GM18870 (cell line): Measurements from ENCODE around the gene DGKH.

Experiments
- ATAC-seq: cut with Tn5 transposase; IDR thresholded peaks from one replicate; pipeline ENCODE4 v1.9.1; 2021; ENCODE audit warnings: moderate library complexity; ENCODE audit not compliant: unreplicated experiment

Gene DGKH

DNA sequence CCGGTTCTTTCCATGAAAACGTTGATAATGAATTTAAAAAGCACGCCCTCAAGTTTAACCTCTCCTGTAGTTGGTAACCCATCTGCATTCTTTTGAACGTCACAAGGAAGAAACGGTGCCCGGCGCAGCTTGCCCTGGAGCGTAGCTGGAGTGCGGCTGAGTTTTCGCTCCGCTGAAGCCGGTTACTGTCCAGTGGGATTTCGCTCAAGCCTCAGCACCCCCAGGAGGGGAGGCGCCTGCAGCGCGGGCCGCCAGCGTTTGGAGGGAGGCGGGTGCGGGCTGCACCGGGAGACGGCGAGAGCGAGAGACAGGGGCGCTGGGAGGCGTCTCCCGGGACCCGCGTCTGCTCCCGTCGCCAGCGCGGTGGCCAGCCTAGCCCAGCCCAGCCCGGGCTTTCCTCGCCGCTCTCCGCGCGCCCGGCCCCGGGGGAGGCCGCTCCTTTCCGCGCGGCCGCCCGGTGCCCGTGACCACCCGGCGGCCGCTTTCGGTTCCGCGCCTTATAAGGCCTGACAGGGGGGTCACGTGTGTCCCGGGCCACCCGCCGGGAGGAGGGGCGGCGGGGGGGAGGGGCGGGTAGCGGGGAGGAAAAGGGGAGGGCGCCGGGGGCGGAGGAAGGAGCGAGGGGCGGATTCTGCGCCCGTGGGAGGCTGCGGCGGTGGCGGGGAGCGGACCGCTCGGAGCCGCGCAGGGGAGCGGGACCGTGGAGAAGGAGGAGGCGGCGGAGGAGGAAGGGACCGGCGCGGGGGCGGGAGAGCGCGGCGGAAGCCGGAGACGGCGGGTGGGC lies 8.3 kb upstream of the DGKH start:
- peak; percentile 26 for ATAC-seq

DNA sequence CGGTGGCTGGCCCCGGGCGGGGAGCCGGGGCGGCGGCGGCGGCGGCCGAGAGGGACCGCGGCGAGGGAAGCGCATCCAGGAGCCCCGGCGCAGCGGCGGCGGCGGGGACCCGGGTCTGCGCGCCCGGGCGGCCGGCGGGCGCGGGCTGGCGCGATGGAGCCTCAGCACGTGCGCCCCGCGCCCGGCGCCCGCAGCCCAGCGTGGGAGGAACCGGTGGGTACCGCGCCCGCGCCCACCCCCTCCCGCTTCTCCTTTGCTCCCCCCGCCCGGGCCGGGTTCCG lies 7.8 kb upstream of the DGKH start:
- no peak for ATAC-seq

DNA sequence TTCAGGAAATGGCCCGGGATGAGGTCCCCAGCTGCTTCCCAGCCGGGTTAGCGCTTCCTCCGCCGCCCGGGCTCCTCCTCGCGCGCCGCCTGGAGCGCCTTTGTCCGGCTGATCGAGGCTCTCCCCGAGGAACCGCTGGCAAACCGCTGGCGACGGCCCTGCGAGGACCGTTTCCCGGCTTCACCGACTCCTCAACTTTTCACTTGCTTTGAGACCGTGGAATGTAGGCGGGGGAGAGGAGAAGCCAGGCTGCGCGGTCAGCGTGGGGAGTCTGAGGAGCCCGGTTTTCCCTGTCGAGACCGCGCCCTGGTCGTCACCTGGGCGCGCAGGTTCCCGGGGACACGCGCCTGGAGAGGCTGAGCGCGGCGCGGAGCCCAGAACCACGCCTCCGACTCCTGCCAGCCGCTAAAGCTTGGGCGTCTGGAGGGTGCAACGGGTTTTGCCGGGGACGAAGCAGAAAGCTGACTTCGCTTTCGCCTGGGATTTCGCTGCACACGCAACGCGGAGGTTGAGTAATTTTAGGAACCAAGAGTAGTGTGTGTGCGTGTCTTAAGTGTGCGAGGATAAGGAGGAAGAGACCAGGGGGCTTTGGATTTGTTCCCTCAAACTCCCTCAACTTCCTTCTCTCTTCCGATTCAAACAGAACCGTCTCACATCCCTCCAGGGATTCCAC lies 7.3 kb upstream of the DGKH start:
- peak; percentile 16 for ATAC-seq

DNA sequence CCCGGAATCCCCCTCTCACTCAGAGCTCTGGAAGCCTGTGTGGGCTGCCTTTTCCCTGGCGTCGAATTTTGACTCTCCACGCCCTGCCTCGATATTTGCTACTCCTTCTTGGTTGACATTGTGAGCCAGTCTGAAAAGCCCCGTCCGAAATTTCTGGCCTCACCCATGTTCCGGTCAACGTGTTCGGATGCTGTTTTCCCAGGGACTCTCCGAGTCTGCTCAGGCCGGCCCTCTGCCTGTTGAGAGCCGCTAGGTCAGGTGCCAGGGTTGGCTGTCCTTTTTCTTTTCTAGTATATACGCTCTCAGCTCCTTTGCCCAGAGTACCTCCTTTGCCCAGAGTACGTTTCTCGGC lies 6.8 kb upstream of the DGKH start:
- ATAC-seq: peak; percentile 31

DNA sequence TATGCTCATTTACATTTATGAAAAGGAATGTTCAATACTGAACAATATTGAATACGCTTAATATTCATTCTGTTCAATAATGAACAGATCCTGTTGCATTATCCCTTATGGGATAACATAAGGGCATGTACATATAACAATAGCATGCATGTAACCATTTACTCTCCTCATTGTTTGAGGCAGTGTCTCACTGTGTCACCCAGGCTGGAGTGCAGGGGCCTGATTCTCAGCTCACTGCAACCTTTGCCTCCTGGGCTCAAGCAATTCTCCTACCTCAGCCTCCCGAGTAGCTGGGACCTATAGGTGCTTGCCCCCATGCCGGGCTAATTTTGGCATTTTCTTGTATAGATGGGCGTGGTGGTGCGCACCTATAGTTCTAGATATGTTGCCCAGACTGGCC lies 4.8 kb upstream of the DGKH start:
- no peak for ATAC-seq

DNA sequence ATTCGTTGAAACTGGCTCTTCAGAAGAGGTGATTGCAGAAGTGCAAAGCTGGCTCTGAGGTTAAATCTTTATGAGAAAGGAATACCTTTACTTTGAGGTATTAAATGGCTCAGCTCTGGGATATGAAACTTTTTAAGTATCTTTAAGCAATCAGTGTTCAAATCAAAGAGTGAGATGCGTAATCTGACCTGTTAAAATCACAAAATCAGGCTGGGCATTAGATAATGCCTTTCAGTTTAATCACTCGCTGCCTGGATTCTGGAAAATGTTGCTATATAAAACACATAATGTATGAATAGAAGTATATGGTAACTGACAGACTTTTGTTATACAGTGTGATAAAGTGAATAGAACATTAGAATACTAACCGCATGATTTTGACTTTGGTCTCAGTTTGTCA lies 2.0 kb upstream of the DGKH start:
- ATAC-seq: no peak

DNA sequence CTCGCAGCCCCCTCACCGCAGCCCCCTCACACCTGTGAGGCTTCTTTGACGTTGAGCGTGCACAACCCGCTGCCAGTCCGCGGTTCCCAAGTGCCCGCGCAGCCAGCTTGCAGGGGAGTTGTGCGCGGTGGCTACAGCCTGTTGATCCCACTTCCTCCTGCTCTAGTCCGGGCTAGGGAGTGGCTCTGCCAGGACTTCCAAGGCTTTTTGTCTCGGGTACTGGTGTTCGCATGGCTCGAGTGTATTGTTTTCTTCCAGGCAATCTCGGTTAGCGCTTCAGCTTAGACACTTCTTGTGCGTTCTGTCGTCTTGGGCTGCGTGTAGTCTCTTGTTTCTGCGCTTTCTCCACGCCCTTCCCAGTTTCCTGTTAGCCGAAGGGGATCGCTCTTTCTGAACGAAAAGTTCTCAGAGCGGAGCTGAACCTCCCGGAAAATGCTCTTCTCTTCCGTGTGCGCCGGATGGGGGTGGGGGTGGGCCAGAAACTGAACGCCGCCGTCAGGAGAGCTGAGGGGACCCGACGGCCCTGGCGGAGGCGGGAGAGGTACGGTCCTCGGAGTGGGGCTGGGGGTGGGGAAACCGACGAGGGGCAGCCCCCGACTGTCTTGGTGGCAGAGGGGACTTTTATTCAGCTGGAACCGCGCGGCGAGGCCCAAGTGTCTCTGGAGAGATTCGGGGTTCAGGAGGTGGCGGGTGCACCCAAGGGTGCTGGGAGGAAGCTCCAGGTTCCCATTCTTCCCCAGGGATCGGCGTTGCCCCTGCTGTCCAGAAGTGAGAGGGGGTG lies 697 bp upstream of the DGKH start:
- ATAC-seq: no peak

DNA sequence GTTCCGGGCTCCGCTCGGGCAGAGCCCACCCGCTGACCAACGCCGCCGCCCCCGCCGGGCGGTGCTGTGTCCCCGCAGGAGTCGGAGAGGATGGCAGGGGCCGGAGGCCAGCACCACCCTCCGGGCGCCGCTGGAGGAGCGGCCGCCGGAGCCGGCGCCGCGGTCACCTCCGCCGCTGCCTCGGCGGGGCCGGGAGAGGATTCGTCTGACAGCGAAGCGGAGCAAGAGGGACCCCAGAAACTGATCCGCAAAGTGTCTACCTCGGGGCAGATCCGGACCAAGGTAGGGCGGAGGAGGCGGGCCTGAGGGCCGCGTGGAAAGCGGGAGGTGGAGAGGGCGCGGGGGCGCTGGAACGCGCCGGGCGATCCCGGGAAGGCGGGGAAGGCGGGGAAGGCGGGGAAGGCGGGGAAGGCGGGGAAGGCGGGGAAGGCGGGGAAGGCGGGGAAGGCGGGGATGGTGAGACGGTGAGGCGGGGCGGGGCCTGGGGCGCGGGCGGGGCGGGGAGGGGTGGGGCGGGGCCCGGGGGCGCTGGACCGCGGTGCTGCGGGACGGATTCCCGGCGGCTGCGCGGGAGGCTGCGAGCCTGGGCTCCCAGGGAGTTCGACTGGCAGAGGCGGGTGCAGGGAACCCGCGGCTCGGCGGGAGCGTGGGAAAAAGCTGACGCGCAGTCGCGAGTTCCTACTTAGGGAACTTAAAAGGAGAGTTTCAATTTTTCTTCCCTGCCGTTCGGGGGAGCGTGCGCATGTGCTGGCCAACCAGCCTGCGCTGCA lies 421 bp downstream of the DGKH start:
- peak; percentile 48 for ATAC-seq

DNA sequence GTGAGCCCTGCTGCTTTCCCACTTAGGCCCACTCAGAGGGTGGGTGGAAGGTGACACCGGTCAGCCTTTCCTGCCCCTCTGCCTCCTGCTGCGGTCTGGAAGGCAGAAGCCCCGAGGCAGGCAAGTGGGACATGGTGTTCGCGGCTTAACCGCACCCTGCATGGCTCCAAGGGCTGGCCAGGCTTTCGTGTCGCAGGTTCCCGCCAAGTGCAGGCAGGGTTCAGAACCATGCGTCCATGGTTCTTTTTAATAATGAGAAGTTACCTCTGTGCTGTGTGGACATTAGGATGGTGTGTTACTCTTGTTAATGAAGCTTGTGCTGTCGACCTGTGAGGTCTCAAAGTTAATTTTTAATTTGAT lies 986 bp downstream of the DGKH start:
- ATAC-seq: peak; percentile 11

DNA sequence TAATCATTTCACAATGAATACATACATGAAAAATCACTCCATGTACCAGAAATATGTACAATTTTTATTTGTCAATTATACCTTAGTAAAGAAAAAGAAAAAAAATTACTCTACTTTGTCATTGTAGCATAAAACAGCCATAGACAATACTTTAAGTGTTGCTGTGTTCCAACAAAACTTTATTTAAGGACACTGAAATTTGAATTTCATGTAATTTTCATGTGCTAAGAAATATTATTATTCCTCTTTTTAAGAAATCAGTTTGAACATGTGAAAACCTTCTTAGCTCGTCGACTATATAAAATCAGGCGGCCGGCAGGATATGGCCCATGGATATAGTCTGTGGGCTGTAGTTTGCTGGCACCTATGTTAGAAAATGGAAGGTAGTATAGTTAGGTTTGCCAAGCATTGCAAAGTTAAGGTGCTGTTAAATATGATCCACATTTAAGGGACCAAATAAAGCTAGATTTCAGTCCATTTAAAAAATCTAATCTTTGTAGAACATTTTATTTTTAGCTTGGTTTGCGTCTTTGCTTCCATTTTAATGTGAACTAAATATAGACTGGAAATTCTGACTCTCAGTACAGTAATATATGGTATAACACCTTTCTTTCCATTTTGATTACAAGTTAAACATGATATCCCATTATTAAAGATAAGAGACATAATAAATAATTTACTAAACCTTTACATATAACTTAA lies 6.5 kb downstream of the DGKH start:
- ATAC-seq: no peak

DNA sequence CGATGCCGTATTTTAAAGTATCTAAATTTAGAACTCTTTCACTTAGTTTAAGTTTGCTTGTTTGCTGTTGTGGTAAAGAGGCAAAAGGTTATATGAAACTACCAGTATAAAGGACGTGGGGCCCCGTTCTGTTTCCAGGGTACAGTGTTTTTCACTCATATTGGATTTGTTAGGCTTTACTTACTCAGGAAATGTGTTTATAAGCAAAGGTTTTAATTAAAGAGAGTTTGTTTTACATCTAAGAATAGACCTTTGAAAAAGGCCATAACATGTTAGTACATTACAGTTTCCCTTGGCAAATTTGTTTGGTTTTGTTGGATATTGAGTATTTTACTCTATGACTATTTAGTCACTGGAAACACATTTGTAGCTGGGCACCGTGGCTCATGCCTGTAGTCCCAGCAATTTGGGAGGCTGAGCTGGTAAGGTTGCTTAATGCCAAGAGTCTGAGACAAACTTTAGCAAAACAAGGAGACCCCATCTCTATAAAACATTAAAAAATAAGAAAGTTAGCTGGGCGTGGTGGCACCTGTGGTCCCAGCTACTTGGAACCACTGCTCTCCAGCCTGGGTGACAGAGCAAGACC lies 7.1 kb downstream of the DGKH start:
- no peak for ATAC-seq

DNA sequence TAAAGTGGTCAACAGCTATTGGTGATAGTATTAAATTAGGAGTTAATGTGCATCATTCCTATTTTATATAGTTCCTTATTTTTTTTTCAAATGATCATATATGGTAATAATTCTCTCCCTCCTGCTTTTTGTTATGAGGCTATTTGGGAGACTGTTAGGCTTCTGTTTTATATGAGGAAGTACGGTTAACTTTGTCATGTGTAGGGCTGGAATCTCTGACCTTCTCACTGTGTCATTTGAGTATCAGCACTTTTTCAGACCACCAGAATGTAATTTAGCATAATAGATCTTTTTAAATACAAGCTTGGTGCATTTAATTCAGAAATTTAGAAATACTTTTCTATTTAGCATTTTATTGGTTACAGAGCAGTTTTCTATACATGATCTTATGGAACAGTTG lies 7.7 kb downstream of the DGKH start:
- no peak for ATAC-seq

DNA sequence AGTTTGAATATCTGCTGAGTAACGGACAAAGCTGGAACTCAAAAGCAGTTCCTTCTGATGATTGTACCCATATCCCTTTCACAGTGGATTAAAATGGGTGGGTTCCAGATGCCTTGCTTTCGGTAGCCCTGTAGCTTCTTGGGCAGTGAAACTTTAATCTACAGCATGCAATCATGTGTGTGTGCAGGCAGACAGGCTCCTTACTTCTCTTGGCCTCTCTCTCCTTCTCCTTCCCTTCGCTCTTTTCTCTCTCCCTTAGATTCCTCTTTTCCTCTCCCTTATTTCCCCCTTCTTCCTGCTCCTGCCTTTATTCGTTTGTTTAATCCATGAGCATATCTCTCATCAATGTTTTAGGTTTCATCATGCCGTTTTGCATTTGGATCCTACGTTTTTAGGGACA lies 8.1 kb downstream of the DGKH start:
- ATAC-seq: no peak

DNA sequence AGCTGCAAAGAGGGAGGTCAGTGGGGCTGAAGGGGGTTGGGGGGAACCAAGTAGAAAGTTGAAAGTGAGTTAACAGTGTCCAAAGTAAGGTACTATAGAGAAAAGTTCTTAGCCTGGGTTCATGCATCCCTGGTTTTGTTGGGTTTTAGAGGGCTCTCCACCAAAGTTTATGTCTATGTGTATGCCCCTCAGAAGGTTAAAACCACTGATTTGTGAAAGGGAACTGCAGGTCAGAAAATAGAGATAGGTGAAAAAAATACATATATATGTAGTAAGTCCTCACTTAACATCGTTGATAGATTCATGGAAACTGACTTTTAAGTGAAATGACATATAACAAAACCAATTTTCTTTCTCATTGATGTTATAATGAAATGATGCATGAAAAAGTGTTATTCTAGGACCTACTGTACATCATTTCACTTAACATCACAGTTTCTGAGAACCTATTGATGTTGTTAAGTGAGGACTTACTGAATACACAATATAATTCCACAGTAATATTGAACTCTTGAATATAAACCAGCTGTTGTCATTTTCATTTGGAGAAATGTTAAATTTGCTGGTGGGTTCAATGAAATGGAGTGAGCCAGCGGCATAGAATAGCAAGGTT lies 9.6 kb downstream of the DGKH start:
- ATAC-seq: no peak

DNA sequence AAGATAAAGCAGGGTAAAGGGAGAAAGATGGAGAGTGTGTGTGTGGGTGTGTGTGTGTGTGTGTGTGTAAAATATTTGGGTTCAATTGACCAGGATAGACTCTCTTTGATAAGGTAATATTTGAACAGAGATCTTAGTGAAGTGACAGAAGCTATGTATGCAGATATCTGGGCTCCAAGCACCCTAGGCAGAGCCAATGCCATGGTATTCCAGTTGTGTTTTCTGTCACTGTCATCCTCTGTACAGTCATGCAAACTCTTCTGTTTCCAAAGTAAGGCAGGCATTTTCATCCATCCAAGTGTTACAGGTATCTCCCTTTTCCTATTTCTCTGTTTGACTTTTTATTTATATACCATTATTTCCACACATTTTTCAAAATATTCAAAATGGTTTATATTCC lies 13.5 kb downstream of the DGKH start:
- ATAC-seq: no peak

DNA sequence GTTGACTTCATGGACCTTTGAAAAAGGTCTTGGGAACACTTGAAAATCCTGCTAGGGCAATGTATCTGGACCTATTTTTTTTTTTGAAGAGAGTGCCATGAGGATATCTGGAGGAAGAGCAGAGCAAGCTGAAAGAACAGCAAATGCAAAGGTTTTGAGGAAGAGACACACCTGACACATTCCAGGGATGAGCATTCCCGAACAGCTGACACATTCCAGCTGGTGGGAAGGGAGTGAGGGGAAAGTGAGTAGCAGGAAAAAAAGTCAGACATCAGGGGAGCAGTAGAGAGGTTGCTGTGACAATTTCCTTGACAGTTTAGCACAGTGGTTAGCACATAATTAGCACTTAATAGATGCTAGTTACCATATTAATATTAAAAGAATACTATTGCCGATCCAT lies 14.7 kb downstream of the DGKH start:
- no peak for ATAC-seq

DNA sequence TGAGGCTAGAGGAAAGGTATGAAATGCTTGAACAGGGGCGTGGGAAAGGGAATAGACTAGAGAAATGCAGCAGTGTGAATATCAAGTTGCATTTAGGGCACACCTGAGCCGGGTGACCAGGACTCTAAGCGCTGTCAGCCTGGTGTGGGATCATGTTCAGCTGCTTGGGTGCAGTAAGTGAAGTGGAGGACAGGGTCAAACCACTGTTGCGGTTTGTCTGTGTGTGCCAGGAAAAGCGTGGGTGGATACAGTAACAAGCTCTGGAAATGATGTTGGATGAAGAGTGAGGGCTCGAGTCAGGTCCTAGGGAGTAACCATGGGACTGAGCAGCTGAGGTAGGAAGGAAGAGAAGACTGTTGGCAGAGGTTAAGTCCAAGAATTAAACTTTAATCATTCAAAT lies 15.8 kb downstream of the DGKH start:
- no peak for ATAC-seq

DNA sequence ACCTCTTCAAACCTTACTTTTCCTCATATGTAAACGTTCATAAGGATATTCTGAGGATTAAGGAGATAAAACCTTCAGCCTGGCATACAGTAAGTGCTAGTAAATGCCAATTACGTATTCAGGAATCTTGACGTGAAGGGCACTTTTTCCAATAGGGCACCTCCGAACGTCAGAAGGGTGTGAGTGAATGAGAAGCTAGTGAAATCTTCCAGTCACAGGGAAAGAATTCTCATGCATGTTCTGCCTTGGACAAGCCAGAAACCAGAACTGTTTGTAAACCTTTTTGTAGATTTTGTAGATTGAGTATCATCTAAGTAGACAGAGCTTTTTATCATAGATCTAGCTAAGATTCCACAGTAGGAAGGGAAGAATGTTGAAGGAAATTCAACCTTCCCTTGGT lies 16.5 kb downstream of the DGKH start:
- ATAC-seq: no peak

DNA sequence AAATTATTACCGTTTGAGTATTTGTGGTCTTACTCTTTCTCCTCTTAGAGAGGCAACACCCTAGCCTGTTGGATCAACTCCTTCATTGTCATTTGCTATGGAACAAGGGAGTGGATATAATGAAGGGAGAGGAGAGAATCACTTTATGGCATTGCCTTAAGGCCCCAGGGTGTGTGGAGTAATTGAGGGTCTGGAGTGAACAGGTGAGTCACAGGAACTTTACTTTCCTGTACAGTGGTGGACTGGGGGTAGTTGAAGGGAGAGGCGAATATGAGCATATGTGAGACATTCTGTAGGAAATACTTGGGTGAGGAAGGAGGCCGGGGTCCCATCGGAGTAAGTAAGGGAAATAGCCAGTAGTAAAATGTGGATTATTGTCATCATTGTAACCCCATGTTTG lies 17.0 kb downstream of the DGKH start:
- ATAC-seq: no peak

DNA sequence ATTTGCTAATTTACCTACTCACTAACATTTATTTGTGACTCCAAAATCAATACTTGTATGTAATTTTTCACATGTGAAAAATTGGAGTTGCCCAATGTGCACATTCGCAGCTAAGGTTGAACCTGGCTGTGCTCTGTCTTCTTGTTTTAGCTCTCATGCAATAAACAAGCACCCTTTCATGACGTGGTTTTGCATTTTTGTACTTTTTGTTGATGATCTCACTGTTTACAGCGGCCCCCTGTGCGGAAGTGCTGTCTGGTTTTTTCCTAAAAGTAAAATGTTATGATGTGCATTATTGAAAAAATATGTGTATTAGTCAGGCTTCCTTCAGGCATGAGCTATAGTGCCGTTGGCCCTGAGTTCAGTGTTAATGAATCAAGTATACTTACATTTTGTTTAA lies 18.1 kb downstream of the DGKH start:
- ATAC-seq: no peak
